NCI-H2029 treated with DMSO at 0.1 percent for 48 hours (cell line): ENCODE results near the gene TMSB10.
"Not testable (repeated sequence)": the region's sequence is repeated elsewhere in the genome, so short reads cannot be mapped to it uniquely, and the experiment has no call there.

Source experiments
- DNase-seq: peaks from one replicate; lab custom pipeline; 2025; lab: John Stamatoyannopoulos, UW

TMSB10 gene

DNA sequence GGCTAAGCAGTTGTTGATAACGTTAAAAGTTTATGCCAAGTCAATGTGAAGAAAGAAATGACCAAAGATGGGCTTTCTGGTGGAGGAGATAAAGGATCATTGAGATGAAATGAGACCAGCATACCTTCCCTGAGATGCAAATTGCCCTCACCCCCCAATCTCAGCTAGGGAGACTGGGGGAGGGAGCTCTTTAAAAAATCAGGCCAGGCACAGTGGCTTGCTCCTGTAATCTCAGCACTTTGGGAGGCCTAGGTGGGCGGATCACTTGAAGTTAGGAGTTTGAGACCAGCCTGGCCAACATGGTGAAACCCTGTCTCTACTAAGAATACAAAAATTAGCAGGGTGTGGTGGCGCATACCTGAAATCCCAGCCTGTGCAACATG, 34.6 kb downstream of the TMSB10 start:
- no peak for DNase-seq

DNA sequence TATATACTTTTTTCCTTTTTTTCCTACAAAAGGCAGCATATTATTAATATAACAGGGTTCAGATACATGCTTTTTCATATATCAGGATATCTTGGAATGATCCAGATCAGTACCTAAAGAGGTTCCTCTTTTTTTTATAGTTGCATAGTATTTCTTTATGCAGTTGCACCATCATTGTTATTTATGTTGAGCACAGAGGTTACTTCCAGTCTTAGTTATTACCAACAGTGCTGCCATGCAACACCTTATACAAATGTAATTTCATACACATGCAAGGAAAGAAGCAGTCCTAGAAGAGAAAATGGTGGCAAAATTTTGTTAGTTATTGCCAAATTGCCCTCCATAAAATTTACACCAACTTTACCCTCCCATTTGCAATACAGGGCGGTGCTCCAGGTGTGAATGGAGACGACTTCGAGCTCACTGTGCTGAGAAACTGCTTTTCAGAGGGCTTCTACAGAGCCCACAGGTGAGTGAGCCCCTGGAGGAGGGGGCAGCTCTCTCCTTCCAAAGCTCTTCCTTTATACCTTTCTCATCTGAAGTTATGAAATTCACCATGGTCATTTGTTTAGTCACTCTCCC, 35.5 kb downstream of the TMSB10 start:
- no peak for DNase-seq

DNA sequence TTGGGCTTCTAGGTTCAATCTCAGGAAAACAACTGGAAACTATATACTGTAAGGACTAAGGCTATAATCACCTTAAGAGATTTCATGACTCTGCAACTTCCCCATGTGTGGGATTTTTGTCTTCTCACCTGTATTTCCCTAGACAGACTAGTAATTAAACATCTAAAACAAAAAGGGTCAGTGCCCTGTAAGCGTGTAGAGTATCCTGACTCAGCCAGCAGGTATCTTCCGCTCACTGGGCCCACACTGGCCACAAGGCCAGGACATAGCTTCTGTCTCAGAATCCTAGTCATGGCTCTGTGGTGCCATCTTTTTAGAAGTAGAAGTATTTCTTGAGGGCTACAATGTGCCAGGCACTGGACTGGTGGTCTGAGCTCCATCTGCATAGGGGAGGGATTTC, 36.7 kb downstream of the TMSB10 start:
- no peak for DNase-seq

DNA sequence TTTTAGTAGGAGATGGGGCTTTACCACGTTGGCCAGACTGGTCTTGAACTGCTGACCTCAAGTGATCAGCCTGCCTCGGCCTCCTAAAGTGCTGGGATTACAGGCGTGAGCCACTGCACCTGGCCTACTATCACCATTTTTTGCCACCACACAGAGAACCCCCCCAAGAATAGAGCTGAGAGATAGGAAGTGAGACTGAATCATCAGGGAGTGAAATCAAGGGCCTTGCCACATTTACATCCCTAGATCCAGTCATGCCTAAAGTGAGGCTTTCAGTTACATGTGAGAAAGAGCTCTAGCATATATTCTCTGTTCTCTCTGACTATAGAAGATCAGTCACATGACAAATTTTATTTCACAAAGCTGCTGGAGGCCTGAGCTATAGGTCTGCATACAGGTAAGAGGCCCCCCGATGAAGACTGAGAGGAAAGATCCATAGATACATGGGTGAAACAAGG, 37.5 kb downstream of the TMSB10 start:
- DNase-seq, result no peak

DNA sequence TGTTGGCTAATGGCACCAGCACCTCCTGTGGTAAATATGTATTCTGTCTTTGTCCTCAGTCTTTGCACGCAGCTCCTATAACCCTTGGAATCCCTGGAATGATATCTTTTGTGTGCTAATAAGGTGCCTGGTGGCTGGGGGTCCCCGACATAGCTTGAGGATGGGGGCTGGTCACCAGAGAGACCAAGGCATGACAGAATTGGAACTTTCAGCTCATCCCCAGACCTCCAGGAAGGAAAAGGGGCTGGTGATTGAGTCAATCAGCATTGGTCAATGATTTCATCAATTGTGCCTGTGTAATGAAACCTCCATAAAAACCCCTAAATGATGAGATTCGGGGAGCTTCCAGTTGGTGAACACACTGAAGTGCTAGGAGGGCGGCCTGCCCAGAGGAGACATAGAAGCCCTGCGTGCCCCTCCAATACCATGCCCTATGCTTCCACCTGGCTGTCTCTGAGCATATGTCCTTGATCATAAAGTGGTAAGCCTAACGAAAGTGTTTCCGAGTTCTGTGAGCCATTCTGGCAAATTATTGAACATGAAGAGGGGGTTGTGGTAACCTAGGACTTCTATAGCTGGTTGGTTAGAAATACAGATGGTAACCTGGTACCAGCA, 38.9 kb downstream of the TMSB10 start:
- DNase-seq, result no peak

DNA sequence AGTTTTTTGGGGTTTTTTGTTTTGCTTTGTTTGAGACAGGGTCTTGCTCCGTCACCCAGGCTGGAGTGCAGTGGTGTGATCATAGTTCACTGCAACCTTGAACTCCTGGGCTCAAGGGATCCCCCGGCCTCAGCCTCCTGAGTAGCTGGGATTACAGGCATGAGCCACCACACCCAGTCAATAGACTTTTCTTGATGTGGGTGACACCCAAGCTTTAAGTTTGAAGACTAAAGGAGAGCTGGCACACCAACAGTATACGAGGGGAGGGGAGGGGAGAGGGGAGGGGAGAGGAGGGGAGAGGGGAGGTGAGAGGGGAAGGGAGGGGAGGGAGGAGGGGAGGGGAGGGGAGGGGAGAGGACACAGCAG, 40.4 kb downstream of the TMSB10 start:
- DNase-seq, result not testable (repeated sequence)

DNA sequence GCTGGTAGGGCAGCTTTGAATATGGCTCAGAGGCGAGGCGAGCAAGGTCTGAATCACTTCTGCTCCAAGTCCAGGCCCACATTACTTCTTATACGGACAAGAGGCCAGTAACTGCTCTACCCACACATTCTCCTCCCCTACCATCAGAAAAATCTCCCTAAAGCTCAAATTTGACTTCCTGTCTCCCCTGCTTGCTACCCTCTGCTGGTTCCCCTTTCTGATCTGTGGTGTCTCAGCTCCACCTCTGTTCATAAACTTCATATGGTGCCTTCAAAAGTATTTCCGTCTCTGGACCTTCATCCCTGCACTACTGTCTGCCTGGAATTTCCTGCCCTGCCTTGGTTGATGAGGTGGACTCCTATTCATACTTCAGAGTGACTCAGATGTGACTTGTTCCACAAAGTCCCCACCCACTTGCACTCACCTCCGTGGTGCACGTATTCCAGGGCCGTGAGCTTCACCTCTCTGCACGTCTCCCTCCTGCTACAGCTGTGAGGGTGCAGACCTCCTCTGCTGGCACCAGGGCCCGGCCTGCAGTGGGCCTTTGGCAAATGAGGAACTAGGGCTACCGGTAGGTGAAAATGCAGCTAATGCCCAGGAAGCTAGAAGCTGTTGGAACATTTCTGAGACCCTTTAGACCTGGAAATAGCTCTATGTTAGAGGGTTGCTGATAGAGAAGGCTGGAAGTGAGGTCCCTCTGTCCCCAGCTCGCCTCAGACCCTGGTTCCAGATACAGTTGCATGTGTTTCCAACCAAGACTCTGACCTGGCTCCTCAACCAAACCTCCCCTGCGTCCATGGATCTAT, 41.0 kb downstream of the TMSB10 start:
- no peak for DNase-seq

DNA sequence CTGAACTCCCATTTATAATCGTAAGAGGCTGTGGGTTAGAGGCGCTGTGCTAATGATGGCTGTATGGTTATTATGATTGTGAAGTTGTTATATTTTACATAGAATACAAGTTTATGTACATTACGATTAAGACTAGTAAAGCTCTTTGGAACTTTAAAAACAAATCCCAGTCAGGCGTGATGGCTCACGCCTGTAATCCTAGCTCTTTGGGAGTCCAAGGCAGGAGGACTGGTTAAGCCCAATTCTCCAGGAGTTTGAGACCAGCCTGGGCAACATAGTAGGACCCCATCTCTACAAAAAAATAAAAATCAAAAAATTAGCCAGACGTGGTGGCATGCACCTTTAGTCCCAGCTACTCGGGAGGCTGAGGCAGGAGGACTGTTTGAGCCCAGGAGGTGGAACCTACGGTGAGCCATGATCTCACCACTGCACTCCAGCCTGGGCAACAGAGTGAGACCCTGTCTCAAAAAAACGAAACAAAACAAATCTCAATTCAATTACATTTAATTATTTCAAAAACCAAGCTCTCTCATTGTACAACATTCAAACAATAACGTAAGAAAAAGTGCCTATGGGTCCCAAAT, 41.6 kb downstream of the TMSB10 start:
- DNase-seq, result no peak

DNA sequence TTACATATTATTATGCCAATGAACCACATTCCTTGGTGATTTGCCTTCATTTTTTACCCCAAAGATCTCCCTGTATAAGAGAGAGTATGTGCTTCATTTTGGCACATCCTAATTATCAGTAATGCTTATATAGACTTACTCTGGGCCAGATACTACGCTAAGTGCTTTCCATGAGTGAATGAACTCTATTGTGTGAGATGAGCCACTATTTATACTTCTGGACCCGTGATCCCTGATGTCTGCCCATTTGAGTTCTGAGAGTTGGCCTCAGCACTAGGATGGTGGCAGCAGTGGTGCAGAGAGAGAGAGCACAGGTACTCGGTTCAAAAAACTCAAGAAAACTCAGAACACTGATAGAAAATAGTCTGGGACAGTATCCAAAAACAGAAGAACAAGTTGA, 48.1 kb downstream of the TMSB10 start:
- DNase-seq, result no peak

DNA sequence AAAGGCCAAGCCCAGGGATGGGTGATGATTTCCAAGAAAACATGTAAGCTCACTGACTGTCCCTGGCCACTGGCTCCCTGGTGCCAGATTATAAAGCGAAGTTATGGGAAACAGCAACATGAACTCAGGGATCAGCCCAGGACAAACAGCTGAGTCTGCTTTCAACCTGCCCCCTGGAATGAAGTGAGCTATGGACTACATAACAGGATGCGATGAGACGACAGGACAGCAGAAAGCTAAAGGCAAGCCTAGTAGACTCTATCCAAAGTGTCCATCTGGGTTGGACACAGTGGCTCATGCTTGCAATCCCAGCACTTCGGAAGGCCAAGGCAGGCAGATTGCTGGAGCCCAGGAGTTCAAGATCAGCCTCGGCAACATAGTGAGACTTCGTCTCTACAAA, 48.9 kb downstream of the TMSB10 start:
- DNase-seq, result no peak
